ENCODE data around the gene PPP1R9A.
A peak's percentile ranks its signal among the peaks of the same experiment; 100 is the strongest.

PPP1R9A gene

DNA sequence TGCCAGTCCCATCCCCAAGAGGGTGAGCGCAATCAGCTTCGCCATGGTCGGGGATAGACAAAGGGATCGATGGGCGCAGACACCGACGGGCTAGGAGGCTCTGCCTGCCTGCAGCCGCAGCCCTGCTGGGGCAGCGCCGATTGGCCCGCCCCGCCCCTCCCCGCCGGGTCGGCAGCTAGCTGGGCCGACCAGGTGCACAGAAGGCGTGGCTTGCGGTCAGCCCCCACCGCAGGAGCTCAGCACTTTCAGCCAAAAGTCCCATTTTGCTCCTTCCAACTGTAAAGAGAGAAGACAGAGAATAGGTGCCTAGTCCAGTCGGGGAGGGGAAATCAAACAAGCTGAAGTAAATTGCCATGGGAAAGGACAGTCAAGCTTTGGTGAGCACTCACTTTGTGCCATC lies 417.0 kb downstream of the PPP1R9A start, which contains the start of gene PON1:
Gene PON1 (minus strand): TSS at position 102 of the 400 bp plus-strand sequence. CDS start 57 bp downstream, at position 45.
- peaks cover 7% of the 10 kb centered on the region for H3K27me3 ChIP-seq (replicated peaks; ENCODE audit: control insufficient read depth, insufficient read depth, low read length)
- no peak within 1 kb of the TSS for H3K4me3 ChIP-seq (ENCODE audit: low read length)
- no peaks in the 10 kb centered on the region for H3K36me3 ChIP-seq (ENCODE audit: control insufficient read depth, insufficient read depth, low read length, severe bottlenecking)
- H3K9me3 ChIP-seq (ENCODE audit: control insufficient read depth, low read length), result no peaks in the 10 kb centered on the region
- H3K4me1 ChIP-seq (ENCODE audit: control insufficient read depth, insufficient read depth, low read length), result no peaks in the 10 kb centered on the region
- H3K9ac ChIP-seq (ENCODE audit: low read length), result no peak within 1 kb of the TSS
- no peak for DNase-seq (ENCODE audit: low read depth)

GRCh38 chr7:95327356-95327755 lies 420.0 kb downstream of the PPP1R9A start:
- Histone ChIP-seq H3K36me3 (ENCODE audit: control insufficient read depth, insufficient read depth, low read length, severe bottlenecking) (no peaks in the 10 kb centered on the region), H3K4me3 (ENCODE audit: low read length) (no peak overlapping the region), H3K4me1 (ENCODE audit: control insufficient read depth, insufficient read depth, low read length) (peaks cover 6% of the 10 kb centered on the region), H3K9me3 (ENCODE audit: control insufficient read depth, low read length) (no peaks in the 10 kb centered on the region), H3K9ac (ENCODE audit: low read length) (no peak overlapping the region), H3K27me3 (replicated peaks; ENCODE audit: control insufficient read depth, insufficient read depth, low read length) (peaks cover 7% of the 10 kb centered on the region)
- DNase-seq (ENCODE audit: low read depth), result no peak

GRCh38 chr7:95330204-95330960 lies 423.0 kb downstream of the PPP1R9A start:
- no peaks in the 10 kb centered on the region for H3K36me3 ChIP-seq (ENCODE audit: control insufficient read depth, insufficient read depth, low read length, severe bottlenecking)
- peak overlapping the region; percentile 68 for H3K4me3 ChIP-seq (ENCODE audit: low read length)
- no peaks in the 10 kb centered on the region for H3K9me3 ChIP-seq (ENCODE audit: control insufficient read depth, low read length)
- peak; percentile 2 for DNase-seq (ENCODE audit: low read depth)
- peak overlapping the region; percentile 37 for H3K9ac ChIP-seq (ENCODE audit: low read length)
- H3K4me1 ChIP-seq (ENCODE audit: control insufficient read depth, insufficient read depth, low read length), result peaks cover 23% of the 10 kb centered on the region
- H3K27me3 ChIP-seq (replicated peaks; ENCODE audit: control insufficient read depth, insufficient read depth, low read length), result no peaks in the 10 kb centered on the region

DNA sequence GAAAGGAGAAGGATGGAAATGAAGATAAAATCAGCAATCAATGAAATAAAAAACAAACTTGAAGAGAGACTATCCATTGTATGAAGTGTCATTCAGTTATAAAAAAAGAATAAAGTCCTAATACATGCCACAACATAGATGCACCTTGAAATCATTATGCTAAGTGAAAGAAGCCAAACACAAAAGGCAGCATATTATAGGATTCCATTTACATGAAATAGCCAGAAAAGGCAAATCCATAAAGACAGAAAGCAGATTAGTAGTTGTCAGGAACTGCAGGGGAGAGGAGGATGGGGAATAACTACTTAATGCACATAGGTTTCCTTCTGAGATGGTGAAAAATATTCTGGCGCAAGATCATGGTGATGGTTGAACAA lies 423.6 kb downstream of the PPP1R9A start:
- H3K27me3 ChIP-seq (replicated peaks; ENCODE audit: control insufficient read depth, insufficient read depth, low read length), result no peaks in the 10 kb centered on the region
- peak overlapping the region; percentile 68 for H3K4me3 ChIP-seq (ENCODE audit: low read length)
- DNase-seq (ENCODE audit: low read depth), result no peak
- H3K4me1 ChIP-seq (ENCODE audit: control insufficient read depth, insufficient read depth, low read length), result peaks cover 29% of the 10 kb centered on the region
- no peaks in the 10 kb centered on the region for H3K36me3 ChIP-seq (ENCODE audit: control insufficient read depth, insufficient read depth, low read length, severe bottlenecking)
- H3K9me3 ChIP-seq (ENCODE audit: control insufficient read depth, low read length), result no peaks in the 10 kb centered on the region
- H3K9ac ChIP-seq (ENCODE audit: low read length), result peak overlapping the region; percentile 37

DNA sequence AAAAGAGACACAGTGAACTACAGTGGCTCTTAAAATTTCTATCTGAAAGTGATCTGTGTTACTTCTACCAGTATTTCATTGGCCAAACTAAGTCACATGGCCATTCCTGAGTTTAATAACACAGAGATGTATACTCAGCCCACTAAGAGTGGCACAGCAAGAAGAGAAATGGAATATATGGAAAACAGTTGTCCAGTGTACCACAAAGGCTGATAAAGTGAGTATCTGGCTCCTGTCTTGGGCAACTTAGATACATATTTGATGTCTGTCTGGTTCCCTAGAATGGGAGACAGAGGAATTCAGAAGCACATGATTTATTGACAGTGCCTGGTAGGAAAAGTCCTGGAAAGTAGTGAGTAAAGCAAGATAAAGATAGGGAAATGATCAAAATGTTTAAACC lies 427.1 kb downstream of the PPP1R9A start:
- Histone ChIP-seq H3K27me3 (replicated peaks; ENCODE audit: control insufficient read depth, insufficient read depth, low read length) (no peaks in the 10 kb centered on the region), H3K36me3 (ENCODE audit: control insufficient read depth, insufficient read depth, low read length, severe bottlenecking) (no peaks in the 10 kb centered on the region), H3K9me3 (ENCODE audit: control insufficient read depth, low read length) (no peaks in the 10 kb centered on the region), H3K4me3 (ENCODE audit: low read length) (peak overlapping the region; percentile 60), H3K4me1 (ENCODE audit: control insufficient read depth, insufficient read depth, low read length) (peaks cover 30% of the 10 kb centered on the region), H3K9ac (ENCODE audit: low read length) (peak overlapping the region; percentile 59)
- peak; percentile 2 for DNase-seq (ENCODE audit: low read depth)

DNA sequence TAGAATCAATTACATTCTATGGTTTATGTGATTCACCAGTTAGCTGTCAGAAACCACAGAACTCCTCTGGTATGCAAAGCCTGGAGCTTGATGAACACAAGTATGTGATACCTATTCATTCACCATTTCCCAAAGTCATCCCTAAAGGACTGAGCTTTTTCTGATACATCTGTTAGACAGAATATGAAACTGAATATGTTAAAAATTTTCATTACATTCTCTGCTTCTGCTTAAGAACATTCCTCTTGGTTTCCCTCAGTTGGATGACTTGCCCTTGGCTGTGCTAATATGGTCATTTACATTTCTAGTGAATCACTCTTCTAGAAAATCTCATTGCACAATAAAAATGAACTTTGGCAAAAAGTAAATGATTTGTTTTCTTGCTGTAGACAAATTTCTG lies 427.7 kb downstream of the PPP1R9A start:
- Histone ChIP-seq H3K9me3 (ENCODE audit: control insufficient read depth, low read length) (no peaks in the 10 kb centered on the region), H3K27me3 (replicated peaks; ENCODE audit: control insufficient read depth, insufficient read depth, low read length) (no peaks in the 10 kb centered on the region), H3K4me3 (ENCODE audit: low read length) (peak overlapping the region; percentile 60), H3K9ac (ENCODE audit: low read length) (peak overlapping the region; percentile 59), H3K36me3 (ENCODE audit: control insufficient read depth, insufficient read depth, low read length, severe bottlenecking) (no peaks in the 10 kb centered on the region), H3K4me1 (ENCODE audit: control insufficient read depth, insufficient read depth, low read length) (peaks cover 27% of the 10 kb centered on the region)
- peak; percentile 68 for DNase-seq (ENCODE audit: low read depth)

GRCh38 chr7:95338832-95339231 lies 431.4 kb downstream of the PPP1R9A start:
- Histone ChIP-seq H3K9ac (ENCODE audit: low read length) (no peak overlapping the region), H3K9me3 (ENCODE audit: control insufficient read depth, low read length) (no peaks in the 10 kb centered on the region), H3K36me3 (ENCODE audit: control insufficient read depth, insufficient read depth, low read length, severe bottlenecking) (no peaks in the 10 kb centered on the region), H3K4me3 (ENCODE audit: low read length) (no peak overlapping the region), H3K4me1 (ENCODE audit: control insufficient read depth, insufficient read depth, low read length) (peaks cover 26% of the 10 kb centered on the region), H3K27me3 (replicated peaks; ENCODE audit: control insufficient read depth, insufficient read depth, low read length) (no peaks in the 10 kb centered on the region)
- DNase-seq (ENCODE audit: low read depth), result no peak

DNA sequence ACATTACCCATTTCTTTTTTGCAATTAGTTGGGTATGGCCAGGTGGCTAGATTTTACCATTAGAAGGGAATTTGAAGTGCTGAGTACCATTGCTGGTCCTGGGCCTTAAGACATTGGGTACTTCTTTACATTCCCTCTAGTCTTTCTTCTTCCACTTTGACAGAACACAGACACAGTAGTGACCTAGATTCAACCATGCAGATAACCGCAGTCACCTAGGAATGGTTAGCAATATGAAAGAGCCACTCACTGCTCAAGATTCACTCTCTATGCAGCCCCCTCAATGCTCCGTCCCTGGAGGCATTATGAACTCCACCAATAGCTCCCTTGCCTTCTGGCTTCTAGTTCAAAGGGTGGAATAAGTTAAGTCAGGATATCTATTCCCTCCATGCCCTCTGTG lies 433.1 kb downstream of the PPP1R9A start:
- Histone ChIP-seq H3K4me3 (ENCODE audit: low read length) (no peak overlapping the region), H3K27me3 (replicated peaks; ENCODE audit: control insufficient read depth, insufficient read depth, low read length) (no peaks in the 10 kb centered on the region), H3K4me1 (ENCODE audit: control insufficient read depth, insufficient read depth, low read length) (peaks cover 14% of the 10 kb centered on the region), H3K36me3 (ENCODE audit: control insufficient read depth, insufficient read depth, low read length, severe bottlenecking) (no peaks in the 10 kb centered on the region), H3K9ac (ENCODE audit: low read length) (no peak overlapping the region), H3K9me3 (ENCODE audit: control insufficient read depth, low read length) (no peaks in the 10 kb centered on the region)
- no peak for DNase-seq (ENCODE audit: low read depth)

- Histone ChIP-seq H3K4me1 (ENCODE audit: control insufficient read depth, insufficient read depth, low read length) (peaks cover 8% of the 10 kb centered on the region), H3K36me3 (ENCODE audit: control insufficient read depth, insufficient read depth, low read length, severe bottlenecking) (no peaks in the 10 kb centered on the region), H3K27me3 (replicated peaks; ENCODE audit: control insufficient read depth, insufficient read depth, low read length) (no peaks in the 10 kb centered on the region), H3K4me3 (ENCODE audit: low read length) (no peak overlapping the region), H3K9ac (ENCODE audit: low read length) (no peak overlapping the region), H3K9me3 (ENCODE audit: control insufficient read depth, low read length) (no peaks in the 10 kb centered on the region)
- DNase-seq (ENCODE audit: low read depth), result no peak
Measured at GRCh38 chr7:95342029-95342428, 434.6 kb downstream of the PPP1R9A start.

GRCh38 chr7:95342642-95343307 lies 435.4 kb downstream of the PPP1R9A start:
- Histone ChIP-seq H3K9me3 (ENCODE audit: control insufficient read depth, low read length) (no peaks in the 10 kb centered on the region), H3K9ac (ENCODE audit: low read length) (no peak overlapping the region), H3K27me3 (replicated peaks; ENCODE audit: control insufficient read depth, insufficient read depth, low read length) (no peaks in the 10 kb centered on the region), H3K4me3 (ENCODE audit: low read length) (no peak overlapping the region), H3K4me1 (ENCODE audit: control insufficient read depth, insufficient read depth, low read length) (peaks cover 8% of the 10 kb centered on the region), H3K36me3 (ENCODE audit: control insufficient read depth, insufficient read depth, low read length, severe bottlenecking) (no peaks in the 10 kb centered on the region)
- no peak for DNase-seq (ENCODE audit: low read depth)
